Measurements from ENCODE around the gene GTF3C1.

DNA sequence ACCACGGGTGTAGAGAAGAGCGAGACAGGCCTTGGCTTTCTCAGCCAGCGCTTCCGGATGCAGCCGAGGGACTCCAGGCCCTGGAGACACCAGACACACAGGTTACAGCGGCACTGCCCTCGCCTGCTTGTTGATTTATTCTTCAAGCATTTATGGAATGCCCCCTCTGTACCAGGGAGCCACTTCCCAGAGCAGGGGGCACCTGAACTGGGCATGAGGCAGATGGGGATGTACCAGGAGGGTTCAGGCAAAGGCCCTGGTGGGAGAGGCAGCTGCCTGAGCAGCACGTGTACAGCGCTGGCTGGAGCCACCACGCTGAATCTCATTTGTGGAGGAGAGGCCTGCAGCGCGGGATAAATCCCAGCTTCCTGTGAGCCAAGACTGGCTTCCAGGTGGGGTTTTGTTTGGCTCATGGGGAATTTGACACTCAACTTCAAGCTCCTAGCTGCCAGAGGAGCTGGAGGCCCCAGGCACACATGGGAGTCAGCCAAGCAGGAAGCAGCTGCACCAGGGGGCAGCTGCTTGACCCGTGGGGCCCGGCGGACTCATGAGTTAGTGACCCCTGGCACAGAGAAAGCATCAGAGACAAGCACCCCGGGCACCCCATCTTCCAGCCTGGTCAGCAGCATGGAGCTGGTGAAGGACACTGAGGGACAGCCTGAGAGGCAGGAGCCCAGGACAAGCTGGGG, 88.1 kb downstream of the GTF3C1 start:
- TF ChIP-seq, protein P1, sequence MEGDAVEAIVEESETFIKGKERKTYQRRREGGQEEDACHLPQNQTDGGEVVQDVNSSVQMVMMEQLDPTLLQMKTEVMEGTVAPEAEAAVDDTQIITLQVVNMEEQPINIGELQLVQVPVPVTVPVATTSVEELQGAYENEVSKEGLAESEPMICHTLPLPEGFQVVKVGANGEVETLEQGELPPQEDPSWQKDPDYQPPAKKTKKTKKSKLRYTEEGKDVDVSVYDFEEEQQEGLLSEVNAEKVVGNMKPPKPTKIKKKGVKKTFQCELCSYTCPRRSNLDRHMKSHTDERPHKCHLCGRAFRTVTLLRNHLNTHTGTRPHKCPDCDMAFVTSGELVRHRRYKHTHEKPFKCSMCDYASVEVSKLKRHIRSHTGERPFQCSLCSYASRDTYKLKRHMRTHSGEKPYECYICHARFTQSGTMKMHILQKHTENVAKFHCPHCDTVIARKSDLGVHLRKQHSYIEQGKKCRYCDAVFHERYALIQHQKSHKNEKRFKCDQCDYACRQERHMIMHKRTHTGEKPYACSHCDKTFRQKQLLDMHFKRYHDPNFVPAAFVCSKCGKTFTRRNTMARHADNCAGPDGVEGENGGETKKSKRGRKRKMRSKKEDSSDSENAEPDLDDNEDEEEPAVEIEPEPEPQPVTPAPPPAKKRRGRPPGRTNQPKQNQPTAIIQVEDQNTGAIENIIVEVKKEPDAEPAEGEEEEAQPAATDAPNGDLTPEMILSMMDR (IDR thresholded peaks at IDR 0.05; ENCODE audit: low read depth, low read length) = no peak
- TF ChIP-seq MYC (IDR thresholded peaks at IDR 0.05; ENCODE audit: low read depth, low read length) = no peak

Data from NB4 (cell line).